ENCODE data around the gene FHOD3. TPM values are rescaled to one million over a fixed set of nuclear protein-coding genes. Genes with fewer than 3 reads are reported as not detected.

The FHOD3 gene
- total and polyA plus RNA-seq, 10 donors: 1.2 to 2.7 (median 1.9) TPM

- H3K27me3 ChIP-seq (replicated peaks in 1 of 7): no peaks in the 10 kb centered on the region
- no peaks in the 10 kb centered on the region for H3K4me1 ChIP-seq
- intact Hi-C loops (cut with DNase I; ENCODE audit: low total_unique reads): no loop called here
- WGBS, 5 donors: 80 to 96% (median 89%) methylated on average over 5 of the region's 5 CpGs
- H3K9me3 ChIP-seq: peaks cover 0 to 11% (median 6%) of the 10 kb centered on the region in 8 donors
- no peak for TF ChIP-seq POLR2A (IDR thresholded peaks at IDR 0.05)
- no peak for TF ChIP-seq POLR2AphosphoS5 (IDR thresholded peaks at IDR 0.05)
- TF ChIP-seq CTCF (IDR thresholded peaks at IDR 0.05 in 8 of 11, conservative IDR thresholded peaks at IDR 0.05 in 3 of 11): no peak
- H3K36me3 ChIP-seq: no peaks in the 10 kb centered on the region
- no peak overlapping the region for H3K4me3 ChIP-seq
- no peak for DNase-seq
- no peak overlapping the region for H3K27ac ChIP-seq
These were observed 434.8 kb downstream of the FHOD3 start for GRCh38 chr18:36732264-36732663.

- DNase-seq: no peak
- Histone ChIP-seq H3K36me3 (no peaks in the 10 kb centered on the region), H3K4me3 (no peak overlapping the region), H3K27me3 (replicated peaks in 1 of 7) (no peaks in the 10 kb centered on the region), H3K27ac (no peak overlapping the region), H3K4me1 (no peaks in the 10 kb centered on the region), H3K9me3 (peaks cover 0 to 11% (median 6%) of the 10 kb centered on the region in 8 donors)
- intact Hi-C loops (cut with DNase I; ENCODE audit: low total_unique reads): no loop called here
- TF ChIP-seq CTCF (IDR thresholded peaks at IDR 0.05 in 8 of 11, conservative IDR thresholded peaks at IDR 0.05 in 3 of 11) (no peak), POLR2AphosphoS5 (IDR thresholded peaks at IDR 0.05) (no peak), POLR2A (IDR thresholded peaks at IDR 0.05) (no peak)
- 68 to 85% (median 76%) methylated on average over 1 of the region's 1 CpG for WGBS, 5 donors
These were observed 435.6 kb downstream of the FHOD3 start for GRCh38 chr18:36733150-36733549.

GRCh38 chr18:36734596-36734995 lies 437.1 kb downstream of the FHOD3 start:
- TF ChIP-seq POLR2AphosphoS5 (IDR thresholded peaks at IDR 0.05) (no peak), POLR2A (IDR thresholded peaks at IDR 0.05) (no peak), CTCF (IDR thresholded peaks at IDR 0.05 in 8 of 11, conservative IDR thresholded peaks at IDR 0.05 in 3 of 11) (no peak)
- no peaks in the 10 kb centered on the region for H3K27me3 ChIP-seq (replicated peaks in 1 of 7)
- no peak overlapping the region for H3K27ac ChIP-seq
- intact Hi-C loops (cut with DNase I; ENCODE audit: low total_unique reads): no loop called here
- H3K9me3 ChIP-seq: peaks cover 0 to 11% (median 6%) of the 10 kb centered on the region in 8 donors
- H3K4me1 ChIP-seq: no peaks in the 10 kb centered on the region
- H3K4me3 ChIP-seq: no peak overlapping the region
- 80 to 98% (median 85%) methylated on average over 4 of the region's 4 CpGs for WGBS, 5 donors
- no peak for DNase-seq
- H3K36me3 ChIP-seq: no peaks in the 10 kb centered on the region

GRCh38 chr18:36735130-36735529 lies 437.6 kb downstream of the FHOD3 start:
- Histone ChIP-seq H3K27me3 (replicated peaks in 1 of 7) (no peaks in the 10 kb centered on the region), H3K4me1 (no peaks in the 10 kb centered on the region), H3K9me3 (peaks cover 0 to 11% (median 6%) of the 10 kb centered on the region in 8 donors), H3K27ac (no peak overlapping the region), H3K36me3 (no peaks in the 10 kb centered on the region), H3K4me3 (no peak overlapping the region)
- DNase-seq: no peak
- WGBS, 5 donors: 59 to 90% (median 83%) methylated on average over 2 of the region's 2 CpGs
- intact Hi-C loops (cut with DNase I; ENCODE audit: low total_unique reads): no loop called here
- TF ChIP-seq CTCF (IDR thresholded peaks at IDR 0.05 in 8 of 11, conservative IDR thresholded peaks at IDR 0.05 in 3 of 11) (no peak), POLR2A (IDR thresholded peaks at IDR 0.05) (no peak), POLR2AphosphoS5 (IDR thresholded peaks at IDR 0.05) (no peak)

Measured in spleen (tissue), 11 donors.